Nephron (organoid): ENCODE data around the gene LIN7C.
"Not testable (repeated sequence)": the region's sequence is repeated elsewhere in the genome, so short reads cannot be mapped to it uniquely, and the experiment has no call there.

Source experiments
- H3K27ac Mint-ChIP-seq, 3 experiments: 2 replicates each; pipeline ENCODE4 v1.8.0; 2020; ENCODE audit warnings: mixed read lengths in 3 of 3, mild to moderate bottlenecking in 2 of 3, moderate library complexity in 1 of 3
- H3K27me3 Mint-ChIP-seq: 2 replicates; pipeline ENCODE4 v1.8.0; 2021; ENCODE audit warnings: low read depth, mild to moderate bottlenecking, moderate library complexity, mixed read lengths
- H3K36me3 Mint-ChIP-seq: 2 replicates; pipeline ENCODE4 v1.8.0; 2020; ENCODE audit warnings: low read depth, mixed read lengths
- H3K4me1 Mint-ChIP-seq: 2 replicates; pipeline ENCODE4 v1.8.0; 2020; ENCODE audit warnings: mixed read lengths
- H3K4me3 Mint-ChIP-seq, 3 experiments: 2 replicates each; pipeline ENCODE4 v1.8.0; 2020; ENCODE audit warnings: mild to moderate bottlenecking in 3 of 3, mixed read lengths in 3 of 3, moderate library complexity in 2 of 3
- H3K9me3 Mint-ChIP-seq: 2 replicates; pipeline ENCODE4 v1.8.0; 2020; ENCODE audit warnings: mixed read lengths
- CTCF ChIP-seq, 3 experiments: fragments of 200-600 bp; sonication (generic); IDR thresholded peaks; one replicate each; pipeline ENCODE4 v1.5.0; 2021; ENCODE audit warnings: antibody characterized with exemption in 3 of 3; ENCODE audit not compliant: unreplicated experiment in 3 of 3

The LIN7C gene

GRCh38 chr11:27452147-27452546 is 54.4 kb downstream of the LIN7C start:
- Mint-ChIP-seq H3K9me3 (no peaks in the 10 kb centered on the region), H3K27ac (peak overlapping the region; percentile 60 to 86 (median 74)), H3K36me3 (peaks cover 6% of the 10 kb centered on the region), H3K27me3 (no peaks in the 10 kb centered on the region), H3K4me3 (no peak overlapping the region), H3K4me1 (peaks cover 36% of the 10 kb centered on the region)
- no peak for TF ChIP-seq CTCF (IDR thresholded peaks at IDR 0.05; ENCODE audit: unreplicated experiment in 3 of 3)

GRCh38 chr11:27451244-27451965 is 55.2 kb downstream of the LIN7C start:
- Mint-ChIP-seq H3K9me3 (no peaks in the 10 kb centered on the region), H3K27me3 (no peaks in the 10 kb centered on the region), H3K36me3 (peaks cover 6% of the 10 kb centered on the region), H3K4me3 (no peak overlapping the region), H3K4me1 (peaks cover 28% of the 10 kb centered on the region), H3K27ac (peak overlapping the region; percentile 60 to 86 (median 72))
- no peak for TF ChIP-seq CTCF (IDR thresholded peaks at IDR 0.05; ENCODE audit: unreplicated experiment in 3 of 3)

GRCh38 chr11:27448184-27448540 is 58.4 kb downstream of the LIN7C start:
- H3K27ac Mint-ChIP-seq, H3K9me3 Mint-ChIP-seq, H3K4me3 Mint-ChIP-seq, H3K27me3 Mint-ChIP-seq, H3K36me3 Mint-ChIP-seq: not testable (repeated sequence)
- peaks cover 39% of the 10 kb centered on the region for H3K4me1 Mint-ChIP-seq

- no peaks in the 10 kb centered on the region for H3K36me3 Mint-ChIP-seq
- TF ChIP-seq CTCF (IDR thresholded peaks at IDR 0.05; ENCODE audit: unreplicated experiment in 3 of 3): no peak
- H3K4me3 Mint-ChIP-seq: no peak overlapping the region
- H3K27me3 Mint-ChIP-seq: no peaks in the 10 kb centered on the region
- no peak overlapping the region for H3K27ac Mint-ChIP-seq
- no peaks in the 10 kb centered on the region for H3K9me3 Mint-ChIP-seq
- H3K4me1 Mint-ChIP-seq: peaks cover 45% of the 10 kb centered on the region
These were observed 59.0 kb downstream of the LIN7C start for GRCh38 chr11:27447288-27448183.

GRCh38 chr11:27445625-27446024 is 60.9 kb downstream of the LIN7C start:
- no peaks in the 10 kb centered on the region for H3K9me3 Mint-ChIP-seq
- H3K4me3 Mint-ChIP-seq: no peak overlapping the region
- H3K4me1 Mint-ChIP-seq: peaks cover 46% of the 10 kb centered on the region
- H3K27ac Mint-ChIP-seq: peak overlapping the region in 1 of 3 experiments; percentile 68
- H3K36me3 Mint-ChIP-seq: no peaks in the 10 kb centered on the region
- TF ChIP-seq CTCF (IDR thresholded peaks at IDR 0.05; ENCODE audit: unreplicated experiment in 3 of 3): no peak
- H3K27me3 Mint-ChIP-seq: no peaks in the 10 kb centered on the region

GRCh38 chr11:27444801-27445215 is 61.8 kb downstream of the LIN7C start:
- H3K4me3 Mint-ChIP-seq: no peak overlapping the region
- H3K27ac Mint-ChIP-seq: peak overlapping the region; percentile 60 to 96 (median 68)
- H3K9me3 Mint-ChIP-seq: no peaks in the 10 kb centered on the region
- H3K4me1 Mint-ChIP-seq: peaks cover 50% of the 10 kb centered on the region
- H3K27me3 Mint-ChIP-seq: no peaks in the 10 kb centered on the region
- H3K36me3 Mint-ChIP-seq: no peaks in the 10 kb centered on the region
- TF ChIP-seq CTCF (IDR thresholded peaks at IDR 0.05; ENCODE audit: unreplicated experiment in 3 of 3): no peak
